K562 (cell line): Measurements from ENCODE around the gene RAB13. TPM values are rescaled to one million over a fixed set of nuclear protein-coding genes. Genes with fewer than 3 reads are reported as not detected.
A peak's percentile ranks its signal among the peaks of the same experiment; 100 is the strongest.

Experiments
- AFF1 ChIP-seq, 2 experiments: fragments of 450-650 bp; IDR thresholded peaks; 2 replicates each; pipeline ENCODE4 v1.6.1; 2018; ENCODE audit warnings: mild to moderate bottlenecking in 2 of 2, low read depth in 1 of 2; ENCODE audit not compliant: partially characterized antibody in 2 of 2
- CCNT2 ChIP-seq: IDR thresholded peaks from 2 replicates; pipeline ENCODE4 v1.6.1; 2011; ENCODE audit warnings: borderline replicate concordance, low read depth, mild to moderate bottlenecking, moderate library complexity, mixed read lengths, low read length; ENCODE audit not compliant: insufficient read length; ENCODE audit errors: extremely low read depth
- CREB1 ChIP-seq, 2 experiments: sonication (generic) in 1 of 2; formaldehyde crosslinking in 1 of 2; IDR thresholded peaks; 2 replicates each; pipeline versions ENCODE4 v1.6.1 to v1.8.0; 2012 to 2022; ENCODE audit warnings: inconsistent platforms in 1 of 2, mild to moderate bottlenecking in 1 of 2, missing genetic modification reagents in 1 of 2, moderate library complexity in 1 of 2
- FOS ChIP-seq: IDR thresholded peaks from 3 replicates; pipeline ENCODE4 v1.6.1; 2011; ENCODE audit not compliant: insufficient read length; ENCODE audit errors: extremely low read depth
- GATAD2A ChIP-seq: fragments of 450-650 bp; IDR thresholded peaks from 2 replicates; pipeline ENCODE4 v1.6.1; 2017
- HDAC3 ChIP-seq: fragments of 450-650 bp; IDR thresholded peaks from 2 replicates; pipeline ENCODE4 v1.6.1; 2018; ENCODE audit warnings: borderline replicate concordance, mild to moderate bottlenecking, moderate library complexity; ENCODE audit not compliant: partially characterized antibody
- HDAC6 ChIP-seq: IDR thresholded peaks from 2 replicates; pipeline ENCODE4 v1.6.1; 2012; ENCODE audit warnings: low read depth, mild to moderate bottlenecking, control low read depth, inconsistent platforms, low read length, moderate library complexity
- ILK ChIP-seq: fragments of 450-650 bp; IDR thresholded peaks from 2 replicates; pipeline ENCODE4 v1.6.1; 2016; ENCODE audit warnings: missing genetic modification characterization, low read depth, mild to moderate bottlenecking, missing compliant biosample characterization, moderate library complexity, borderline replicate concordance
- MNT ChIP-seq, 2 experiments: fragments of 450-650 bp; conservative IDR thresholded peaks; 2 replicates each; pipeline ENCODE4 v1.6.1; 2017; ENCODE audit warnings: mild to moderate bottlenecking in 2 of 2, moderate library complexity in 2 of 2
- MTA3 ChIP-seq: fragments of 450-650 bp; formaldehyde crosslinking; IDR thresholded peaks from 2 replicates; pipeline ENCODE4 v1.6.1; 2017; ENCODE audit warnings: mild to moderate bottlenecking, borderline replicate concordance
- MYC ChIP-seq, 2 experiments: fragments of 250-450 bp in 1 of 2; sonication (Bioruptor Pico) in 1 of 2; IDR thresholded peaks; 2 replicates each; pipeline versions ENCODE4 v1.5.1 to v1.6.1; 2012 to 2021; ENCODE audit warnings: low read depth in 2 of 2, borderline replicate concordance in 1 of 2, improper control_type of control experiment in 1 of 2, low read length in 1 of 2, mild to moderate bottlenecking in 1 of 2, moderate library complexity in 1 of 2
- POLR2B ChIP-seq: fragments of 450-650 bp; IDR thresholded peaks from 2 replicates; pipeline ENCODE4 v1.6.1; 2018; ENCODE audit warnings: low read depth; ENCODE audit not compliant: partially characterized antibody
- RB1 ChIP-seq: fragments of 450-650 bp; IDR thresholded peaks from 2 replicates; pipeline ENCODE4 v1.6.1; 2017; ENCODE audit warnings: low read depth, mild to moderate bottlenecking
- SUPT5H ChIP-seq: fragments of 450-650 bp; IDR thresholded peaks from 2 replicates; pipeline ENCODE4 v1.6.1; 2016
- TBL1XR1 ChIP-seq, 2 experiments: IDR thresholded peaks; 2 replicates each; pipeline ENCODE4 v1.6.1; 2012; ENCODE audit warnings: improper control_type of control experiment in 2 of 2, low read length in 2 of 2, mild to moderate bottlenecking in 1 of 2
- TEAD2 ChIP-seq: fragments of 450-650 bp; IDR thresholded peaks from 2 replicates; pipeline ENCODE4 v1.6.1; 2016; ENCODE audit warnings: missing genetic modification characterization, control low read depth, missing compliant biosample characterization
- TEAD4 ChIP-seq, 2 experiments: sonication (generic) in 1 of 2; formaldehyde crosslinking in 1 of 2; IDR thresholded peaks; 2 replicates each; pipeline versions ENCODE4 v1.6.1 to v1.8.0; 2012 to 2022; ENCODE audit warnings: borderline replicate concordance in 1 of 2, inconsistent platforms in 1 of 2, low read length in 1 of 2, mild to moderate bottlenecking in 1 of 2, missing genetic modification reagents in 1 of 2
- THRA ChIP-seq: fragments of 450-650 bp; IDR thresholded peaks from 2 replicates; pipeline ENCODE4 v1.6.1; 2017; ENCODE audit warnings: mild to moderate bottlenecking, moderate library complexity
- ZNF316 ChIP-seq: fragments of 450-650 bp; IDR thresholded peaks from 2 replicates; pipeline ENCODE4 v1.6.1; 2016
- ZNF507 ChIP-seq: conservative IDR thresholded peaks from 2 replicates; pipeline ENCODE4 v1.6.1; 2017; ENCODE audit warnings: missing genetic modification characterization, missing compliant biosample characterization
- polyA plus RNA-seq, 8 experiments: library from polyadenylated mRNA; depleted of rRNA in 4 of 8; stranded (reverse) in 5 of 8; unstranded in 3 of 8; fragments of >200 nt; fragmentation: Nextera tagmentation in 2 of 8; fragmentation: Illumina TruSeq in 1 of 8; extraction: Ambion mirVana in 2 of 8; extraction: Trizol in 1 of 8; gene quantifications; 2 replicates each; pipeline versions ENCODE4 v1.2.1 to v1.2.3, GENCODE V29; 2011 to 2014; ENCODE audit warnings: inconsistent platforms in 1 of 8, missing spikeins in 1 of 8
- total RNA-seq, 7 experiments: library from RNA; depleted of rRNA in 6 of 7; stranded (reverse); fragments of >200 nt in 6 of 7; fragmentation: Illumina TruSeq in 2 of 7; extraction: Trizol in 2 of 7; gene quantifications; 2 replicates each; pipeline versions ENCODE4 v1.2.1 to v1.2.3, GENCODE V29; 2011 to 2021; ENCODE audit warnings: low replicate concordance in 1 of 7

RAB13 gene
- total and polyA plus RNA-seq, 9 of the 15 experiments (the other 6 are each of a cell fraction or from before 2014, with no cell fraction given), result 22.3 to 100 (median 39.8) TPM

- TF ChIP-seq MNT (conservative IDR thresholded peaks at IDR 0.05) (peak; percentile 2 to 9; a peak in 2 of 4 replicates), AFF1 (IDR thresholded peaks at IDR 0.05; ENCODE audit: low read depth in 1 of 2, partially characterized antibody in 2 of 2) (peak in 1 of 2 experiments; percentile 22), TEAD2 (tag) (no peak), TEAD4 (IDR thresholded peaks at IDR 0.05; ENCODE audit: low read length) (0 out of 2 replicates have a peak, but pooled peaks have one; percentile 14), TEAD4 (CRISPR knock-in tag; IDR thresholded peaks at IDR 0.05; ENCODE audit: borderline replicate concordance) (no peak), MTA3 (peak; percentile 26; the same call in 1 of the 2 replicates), TBL1XR1 (IDR thresholded peaks at IDR 0.05; ENCODE audit: low read length in 2 of 2) (peak in 1 of 2 experiments; percentile 47; a peak in 1 of 4 replicates), RB1 (peak; percentile 84), POLR2B (no peak), GATAD2A (peak; percentile 36; the same call in 1 of the 2 replicates), HDAC3 (peak; percentile 22), HDAC6 (no peak), ILK (tag) (no peak), CREB1 (IDR thresholded peaks at IDR 0.05) (no peak), CREB1 (CRISPR knock-in tag; IDR thresholded peaks at IDR 0.05) (0 out of 2 replicates have a peak, but pooled peaks have one; percentile 51), THRA (peak; percentile 91), SUPT5H (0 out of 2 replicates have a peak, but pooled peaks have one; percentile 39), MYC (IDR thresholded peaks at IDR 0.05; ENCODE audit: low read depth, low read length) (peak; percentile 81), MYC (CRISPR knock-in tag; IDR thresholded peaks at IDR 0.05; ENCODE audit: borderline replicate concordance, low read depth) (no peak), CCNT2 (peak; percentile 47), ZNF316 (peak; percentile 42), ZNF507 (tag) (no peak), FOS (no peak)
Measured at GRCh38 chr1:153946622-153947241, 39.4 kb downstream of the RAB13 start, which contains the start of gene DENND4B (continued).
